Natural killer cell (primary cell): Measurements from ENCODE around the gene ZNF888. TPM values are rescaled to one million over a fixed set of nuclear protein-coding genes. Genes with fewer than 3 reads are reported as not detected.

Source experiments
- ATAC-seq, 3 donors: fragments of 150-1000 bp in 2 of 3; fragments of 200-7000 bp in 1 of 3; cut with Tn5 transposase; 1 replicate in 1 of 3; 2 replicates in 2 of 3; pipeline ENCODE4 v1.10.0; 2021; ENCODE audit warnings: mild to moderate bottlenecking in 2 of 3, moderate library complexity in 2 of 3
- DNase-seq, 2 donors: peaks; one replicate each; pipeline versions ENCODE4 v3.0.0 to v3.0.0-alpha.2; 2013 to 2021; ENCODE audit warnings: mixed read lengths in 1 of 2
- H3K27ac ChIP-seq: one replicate; pipeline ENCODE4 v1.5.1; 2013; ENCODE audit warnings: mild to moderate bottlenecking, low read length
- H3K27me3 ChIP-seq: one replicate; pipeline ENCODE4 v1.6.1; 2013; ENCODE audit warnings: low read length; ENCODE audit not compliant: control insufficient read depth, insufficient read depth
- H3K36me3 ChIP-seq: one replicate; pipeline ENCODE4 v1.6.1; 2013; ENCODE audit warnings: low read length; ENCODE audit not compliant: control insufficient read depth, insufficient read depth
- H3K4me1 ChIP-seq: one replicate; pipeline ENCODE4 v1.6.1; 2013; ENCODE audit warnings: low read length; ENCODE audit not compliant: control insufficient read depth, insufficient read depth
- H3K4me3 ChIP-seq: one replicate; pipeline ENCODE4 v1.5.1; 2013; ENCODE audit warnings: low read length
- H3K9me3 ChIP-seq: one replicate; pipeline ENCODE4 v1.6.1; 2013; ENCODE audit warnings: low read length; ENCODE audit not compliant: control insufficient read depth, insufficient read depth
- H3K27ac Mint-ChIP-seq, 2 donors: one replicate each; pipeline ENCODE4 v1.8.0; 2022; ENCODE audit warnings: mild to moderate bottlenecking in 2 of 2, mixed read lengths in 2 of 2, moderate library complexity in 1 of 2
- H3K27me3 Mint-ChIP-seq, 2 donors: one replicate each; pipeline ENCODE4 v1.8.0; 2022; ENCODE audit warnings: low read depth in 2 of 2, mixed read lengths in 2 of 2
- H3K36me3 Mint-ChIP-seq: one replicate; pipeline ENCODE4 v1.8.0; 2022; ENCODE audit warnings: mixed read lengths
- H3K4me1 Mint-ChIP-seq, 2 donors: one replicate each; pipeline ENCODE4 v1.8.0; 2022; ENCODE audit warnings: mixed read lengths in 2 of 2
- H3K4me3 Mint-ChIP-seq: one replicate; pipeline ENCODE4 v1.8.0; 2022; ENCODE audit warnings: mild to moderate bottlenecking, moderate library complexity, mixed read lengths
- H3K9me3 Mint-ChIP-seq, 2 donors: one replicate each; pipeline ENCODE4 v1.8.0; 2022; ENCODE audit warnings: mixed read lengths in 2 of 2
- WGBS: methylation state at CpG from one replicate; pipeline ENCODE4 v1.1.7; 2013; ENCODE audit warnings: missing lambda C conversion rate; ENCODE audit not compliant: insufficient coverage; 5-methylcytosine and 5-hydroxymethylcytosine counted together
- intact Hi-C: fragments of 100-400 bp; cut with micrococcal nuclease; formaldehyde crosslinking; loops from one replicate; pipeline ENCODE4 v1.14.2; 2022
- total RNA-seq, 4 donors: library from RNA; stranded (reverse); fragments of 120-200 nt in 1 of 4; gene quantifications; one replicate each; pipeline versions ENCODE4 v1.2.3 to v1.2.4, GENCODE V29; 2013 to 2022
- TF ChIP-seq, protein P1 (sequence below): fragments of 200-600 bp; IDR thresholded peaks from one replicate; pipeline ENCODE4 v1.8.0; 2022; ENCODE audit warnings: antibody characterized with exemption

ZNF888 gene
- total RNA-seq, 3 donors from 2014 or later (not counting 1 experiment from before 2014, with no cell fraction given): 5.1 to 13.5 (median 8.0) TPM

- no peak overlapping the region for H3K4me3 Mint-ChIP-seq
- H3K27ac ChIP-seq: no peak overlapping the region
- ATAC-seq: no peak
- peaks cover 44% of the 10 kb centered on the region for H3K36me3 Mint-ChIP-seq
- peaks cover 41% of the 10 kb centered on the region for H3K36me3 ChIP-seq
- peaks cover 76% of the 10 kb centered on the region for H3K9me3 ChIP-seq
- H3K4me1 ChIP-seq: peaks cover 10% of the 10 kb centered on the region
- H3K4me3 ChIP-seq: no peak overlapping the region
- no peak overlapping the region for H3K27ac Mint-ChIP-seq
- no peaks in the 10 kb centered on the region for H3K27me3 Mint-ChIP-seq
- TF ChIP-seq, protein P1, sequence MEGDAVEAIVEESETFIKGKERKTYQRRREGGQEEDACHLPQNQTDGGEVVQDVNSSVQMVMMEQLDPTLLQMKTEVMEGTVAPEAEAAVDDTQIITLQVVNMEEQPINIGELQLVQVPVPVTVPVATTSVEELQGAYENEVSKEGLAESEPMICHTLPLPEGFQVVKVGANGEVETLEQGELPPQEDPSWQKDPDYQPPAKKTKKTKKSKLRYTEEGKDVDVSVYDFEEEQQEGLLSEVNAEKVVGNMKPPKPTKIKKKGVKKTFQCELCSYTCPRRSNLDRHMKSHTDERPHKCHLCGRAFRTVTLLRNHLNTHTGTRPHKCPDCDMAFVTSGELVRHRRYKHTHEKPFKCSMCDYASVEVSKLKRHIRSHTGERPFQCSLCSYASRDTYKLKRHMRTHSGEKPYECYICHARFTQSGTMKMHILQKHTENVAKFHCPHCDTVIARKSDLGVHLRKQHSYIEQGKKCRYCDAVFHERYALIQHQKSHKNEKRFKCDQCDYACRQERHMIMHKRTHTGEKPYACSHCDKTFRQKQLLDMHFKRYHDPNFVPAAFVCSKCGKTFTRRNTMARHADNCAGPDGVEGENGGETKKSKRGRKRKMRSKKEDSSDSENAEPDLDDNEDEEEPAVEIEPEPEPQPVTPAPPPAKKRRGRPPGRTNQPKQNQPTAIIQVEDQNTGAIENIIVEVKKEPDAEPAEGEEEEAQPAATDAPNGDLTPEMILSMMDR: no peak
- H3K4me1 Mint-ChIP-seq: peaks cover 23 to 37% of the 10 kb centered on the region in 2 donors
- no peak for DNase-seq
- intact Hi-C loops: no loop called here
- H3K9me3 Mint-ChIP-seq: peaks cover 0 to 17% of the 10 kb centered on the region in 2 donors
- WGBS: 97% methylated on average over 8 of the region's 8 CpGs
- H3K27me3 ChIP-seq: no peaks in the 10 kb centered on the region
These were observed 34.4 kb upstream of the ZNF888 start for GRCh38 chr19:52957591-52957990.

- peaks cover 18 to 33% of the 10 kb centered on the region in 2 donors for H3K4me1 Mint-ChIP-seq
These were observed 33.7 kb upstream of the ZNF888 start for GRCh38 chr19:52956917-52957316.

GRCh38 chr19:52949422-52949821, 26.2 kb upstream of the ZNF888 start:
- no peak overlapping the region for H3K4me3 Mint-ChIP-seq
- no peaks in the 10 kb centered on the region for H3K27me3 Mint-ChIP-seq
- Histone ChIP-seq H3K9me3 (peaks cover 76% of the 10 kb centered on the region), H3K36me3 (peaks cover 35% of the 10 kb centered on the region), H3K27ac (no peak overlapping the region), H3K27me3 (no peaks in the 10 kb centered on the region), H3K4me1 (no peaks in the 10 kb centered on the region), H3K4me3 (no peak overlapping the region)
- WGBS: no CpG with 5 or more reads among the region's 1 CpG
- ATAC-seq (no peak), DNase-seq (no peak)
- peaks cover 42% of the 10 kb centered on the region for H3K36me3 Mint-ChIP-seq
- TF ChIP-seq, protein P1: no peak
- no peaks in the 10 kb centered on the region for H3K4me1 Mint-ChIP-seq
- H3K9me3 Mint-ChIP-seq: peaks cover 5 to 9% of the 10 kb centered on the region in 2 donors
- intact Hi-C loops: loop anchor here (10.0 kb wide), 1 partner anchor 205 kb away; no protein-coding TSS in a partner anchor
- H3K27ac Mint-ChIP-seq: no peak overlapping the region

More at GRCh38 chr19:52956917-52957316, 33.7 kb upstream of the ZNF888 start:
- Histone ChIP-seq H3K27me3 (no peaks in the 10 kb centered on the region), H3K4me1 (peaks cover 5% of the 10 kb centered on the region), H3K4me3 (no peak overlapping the region), H3K27ac (no peak overlapping the region), H3K9me3 (peaks cover 82% of the 10 kb centered on the region), H3K36me3 (peaks cover 48% of the 10 kb centered on the region)
- WGBS: 96% methylated on average over 10 of the region's 10 CpGs
- Mint-ChIP-seq H3K27ac (no peak overlapping the region), H3K4me3 (no peak overlapping the region), H3K36me3 (peaks cover 50% of the 10 kb centered on the region), H3K27me3 (no peaks in the 10 kb centered on the region), H3K9me3 (peaks cover 5 to 19% of the 10 kb centered on the region in 2 donors)
- intact Hi-C loops: no loop called here
- TF ChIP-seq, protein P1: no peak
- ATAC-seq (no peak), DNase-seq (no peak)
